Cerebellar cortex (tissue), 1 donor: Measurements from ENCODE around the gene SLC6A19.

Experiments
- DNase-seq: peaks from one replicate; pipeline ENCODE4 v3.0.0-alpha.2; 2015; ENCODE audit warnings: low spot score

Gene SLC6A19

DNA sequence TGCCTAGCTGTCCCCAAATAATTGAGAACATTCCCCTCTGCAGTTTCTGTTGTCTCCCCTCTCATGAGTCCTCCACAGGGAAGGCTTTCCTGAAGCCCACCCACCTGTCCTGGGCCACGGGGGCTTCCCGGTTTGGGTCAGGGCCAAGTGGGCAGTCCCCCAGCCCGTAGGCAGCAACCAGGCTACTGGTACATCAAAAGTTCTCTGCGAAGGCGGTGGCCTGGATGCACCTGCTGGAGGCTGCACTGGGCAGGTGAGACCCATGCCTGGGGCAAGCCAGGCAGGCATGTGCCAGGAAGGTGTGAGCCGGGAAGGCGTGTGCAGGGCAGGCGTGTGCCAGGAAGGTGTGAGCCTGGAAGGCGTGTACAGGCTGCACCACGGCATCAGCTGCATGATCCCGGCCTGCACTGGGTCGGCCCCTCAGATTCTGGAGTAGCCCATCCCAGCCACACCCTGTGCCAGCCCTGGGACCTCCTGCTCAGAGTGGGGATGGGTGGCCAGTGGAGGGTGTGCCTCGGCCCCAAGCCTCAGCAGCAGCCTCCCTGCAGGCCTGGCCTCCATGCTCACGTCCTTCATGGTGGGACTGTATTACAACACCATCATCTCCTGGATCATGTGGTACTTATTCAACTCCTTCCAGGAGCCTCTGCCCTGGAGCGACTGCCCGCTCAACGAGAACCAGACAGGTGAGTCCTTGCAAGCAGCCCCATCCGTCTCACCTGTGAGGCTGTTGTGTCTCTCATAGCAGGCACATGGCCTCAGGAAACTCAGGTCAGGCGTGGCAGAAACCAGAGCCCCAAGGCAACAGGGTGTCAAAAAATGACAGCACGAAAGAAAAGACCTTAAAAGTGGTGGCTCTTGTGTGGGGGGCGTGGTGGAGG lies 8.7 kb downstream of the SLC6A19 start:
- DNase-seq: no peak

DNA sequence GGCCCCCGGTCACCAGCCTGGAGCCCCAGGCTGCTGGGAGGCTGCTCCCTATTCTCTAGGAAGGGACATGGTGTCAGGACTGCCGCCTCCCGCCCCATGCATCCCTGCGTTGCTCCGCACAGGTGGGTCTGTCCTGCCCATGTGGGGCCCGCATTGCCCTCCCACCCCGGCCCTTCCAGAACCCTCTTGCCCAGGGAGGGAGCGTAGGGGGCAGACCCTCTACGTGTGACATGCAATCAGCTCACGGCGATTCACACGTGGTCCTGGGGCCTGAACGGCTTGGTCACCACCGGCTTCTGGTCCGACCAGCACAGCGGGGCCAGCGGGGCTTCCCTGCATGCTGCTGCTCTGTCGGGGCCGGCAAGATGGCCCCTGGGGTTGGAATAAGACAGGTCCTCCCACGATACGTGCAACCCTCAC lies 9.4 kb downstream of the SLC6A19 start:
- DNase-seq: no peak

DNA sequence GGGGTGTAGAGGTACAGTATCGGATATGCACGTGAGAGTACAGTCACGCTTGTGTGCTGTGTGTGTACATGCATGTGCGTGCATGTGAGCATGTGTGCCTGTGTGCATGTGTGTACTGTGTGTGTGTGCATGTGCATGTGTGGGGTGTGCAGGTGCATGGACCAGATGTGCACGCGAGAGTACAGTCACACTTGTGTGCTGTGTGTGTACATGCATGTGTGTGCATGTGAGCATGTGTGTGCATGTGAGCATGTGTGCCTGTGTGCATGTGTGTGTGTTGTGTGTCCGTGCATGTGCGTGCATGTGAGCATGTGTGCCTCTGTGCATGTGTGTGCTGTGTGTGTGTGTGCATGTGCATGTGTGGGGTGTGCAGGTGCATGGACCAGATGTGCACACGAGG lies 10.3 kb downstream of the SLC6A19 start:
- no peak for DNase-seq

DNA sequence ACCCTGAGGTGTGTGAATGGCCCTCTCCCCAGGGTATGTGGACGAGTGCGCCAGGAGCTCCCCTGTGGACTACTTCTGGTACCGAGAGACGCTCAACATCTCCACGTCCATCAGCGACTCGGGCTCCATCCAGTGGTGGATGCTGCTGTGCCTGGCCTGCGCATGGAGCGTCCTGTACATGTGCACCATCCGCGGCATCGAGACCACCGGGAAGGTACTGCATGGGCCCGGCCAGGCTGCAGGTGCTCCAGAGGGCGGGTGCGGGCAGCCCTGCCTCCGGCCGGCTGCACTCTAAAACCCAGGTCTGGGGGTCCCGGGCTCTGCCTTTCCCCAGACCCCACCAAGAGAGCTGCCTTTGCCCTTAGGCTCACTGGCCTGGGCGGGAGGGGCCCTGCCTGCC lies 10.9 kb downstream of the SLC6A19 start:
- no peak for DNase-seq

DNA sequence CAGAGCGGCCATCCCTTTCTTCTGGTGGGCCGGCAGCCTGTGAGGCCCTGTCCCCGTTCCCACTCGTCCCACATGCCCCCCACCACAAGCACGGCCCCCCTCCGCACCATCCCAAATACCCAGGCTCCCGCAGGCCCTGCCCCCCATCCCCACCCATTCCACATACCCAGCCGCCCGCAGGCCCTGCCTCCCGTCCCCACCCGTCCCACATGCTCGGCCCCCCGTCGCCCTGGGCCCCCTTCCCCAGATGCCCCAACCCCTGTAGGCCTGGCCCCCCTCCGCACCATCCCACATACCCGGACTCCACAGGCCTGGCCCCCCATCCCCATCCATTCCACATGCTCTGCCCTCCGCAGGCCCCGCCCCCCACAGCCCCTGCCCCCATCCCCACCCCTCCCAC lies 11.5 kb downstream of the SLC6A19 start:
- no peak for DNase-seq

DNA sequence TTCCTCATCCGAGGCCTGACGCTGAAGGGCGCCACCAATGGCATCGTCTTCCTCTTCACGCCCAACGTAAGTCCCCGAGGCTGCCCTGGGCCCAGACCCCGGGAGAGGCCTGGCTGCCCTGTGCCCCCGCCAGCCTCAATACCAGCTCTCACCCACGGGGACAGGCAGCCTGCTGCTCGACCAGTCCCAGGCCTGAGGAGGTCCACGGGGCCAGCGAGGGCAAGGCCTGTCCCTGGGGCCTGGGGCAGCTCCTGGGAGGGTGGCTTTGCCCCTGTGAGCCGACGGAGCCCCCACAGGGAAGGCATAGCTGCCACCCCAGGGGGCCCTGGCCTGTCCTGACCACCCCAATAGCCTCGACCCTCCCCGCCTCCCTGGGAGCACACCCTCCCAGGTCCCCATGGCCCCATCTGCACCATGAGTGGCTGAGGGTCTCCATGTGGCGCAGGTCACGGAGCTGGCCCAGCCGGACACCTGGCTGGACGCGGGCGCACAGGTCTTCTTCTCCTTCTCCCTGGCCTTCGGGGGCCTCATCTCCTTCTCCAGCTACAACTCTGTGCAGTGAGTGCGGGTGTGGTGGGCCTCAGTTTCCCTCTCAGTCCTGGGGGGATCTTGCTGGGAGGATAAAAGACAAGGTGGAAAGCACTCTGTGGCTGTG lies 12.2 kb downstream of the SLC6A19 start:
- no peak for DNase-seq

DNA sequence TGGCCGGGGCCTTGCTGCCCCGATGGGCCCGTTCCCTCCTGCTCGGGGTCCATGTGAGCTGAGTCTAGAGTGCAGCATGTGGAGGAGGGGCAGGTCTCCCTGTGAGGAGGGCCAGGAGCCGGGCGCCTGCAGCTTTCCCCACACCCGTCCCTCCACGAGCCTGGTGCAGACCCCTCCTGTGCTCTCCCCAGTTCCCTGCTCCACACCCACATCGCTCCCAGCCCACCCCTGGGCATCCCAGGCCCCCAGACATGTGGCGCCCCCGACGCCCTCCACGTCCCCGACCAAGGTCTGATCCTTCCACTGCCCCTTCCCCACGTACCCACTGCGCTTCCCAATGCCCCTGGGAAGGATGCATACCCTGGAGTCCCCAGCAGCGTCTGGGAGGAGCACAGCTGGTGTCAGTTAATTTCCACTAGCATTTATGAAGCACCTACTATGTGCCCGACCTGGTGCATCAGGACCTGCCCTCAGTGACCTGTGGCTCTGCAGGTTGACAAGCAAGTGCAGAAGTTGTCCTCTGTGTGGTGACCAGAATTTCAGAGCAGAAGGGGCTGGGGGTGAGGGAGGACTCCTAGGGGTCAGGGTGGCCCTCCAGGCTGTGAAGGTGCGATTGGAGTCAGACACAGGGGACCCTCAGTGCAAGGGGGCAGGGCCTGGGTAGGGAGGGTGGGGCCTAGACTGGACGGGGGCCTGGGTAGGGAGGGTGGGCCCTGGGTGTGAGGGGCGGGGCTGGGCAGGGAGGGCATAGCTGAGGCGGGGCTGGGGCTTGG lies 13.0 kb downstream of the SLC6A19 start:
- no peak for DNase-seq

DNA sequence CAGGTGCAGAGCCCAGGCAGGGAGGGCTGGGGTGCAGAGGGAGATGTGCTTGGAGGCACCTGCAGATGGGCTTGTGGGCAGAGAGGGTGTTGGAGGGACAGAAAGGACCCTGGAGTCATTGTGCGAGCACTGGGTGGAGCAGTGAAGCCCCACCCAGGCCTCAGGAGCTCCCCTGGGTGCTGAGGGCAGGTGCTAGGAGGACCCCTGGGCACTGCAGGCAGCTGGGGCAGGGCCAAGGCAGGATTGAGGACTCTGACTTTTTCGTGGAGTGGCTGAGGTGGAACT lies 13.5 kb downstream of the SLC6A19 start:
- DNase-seq: no peak

DNA sequence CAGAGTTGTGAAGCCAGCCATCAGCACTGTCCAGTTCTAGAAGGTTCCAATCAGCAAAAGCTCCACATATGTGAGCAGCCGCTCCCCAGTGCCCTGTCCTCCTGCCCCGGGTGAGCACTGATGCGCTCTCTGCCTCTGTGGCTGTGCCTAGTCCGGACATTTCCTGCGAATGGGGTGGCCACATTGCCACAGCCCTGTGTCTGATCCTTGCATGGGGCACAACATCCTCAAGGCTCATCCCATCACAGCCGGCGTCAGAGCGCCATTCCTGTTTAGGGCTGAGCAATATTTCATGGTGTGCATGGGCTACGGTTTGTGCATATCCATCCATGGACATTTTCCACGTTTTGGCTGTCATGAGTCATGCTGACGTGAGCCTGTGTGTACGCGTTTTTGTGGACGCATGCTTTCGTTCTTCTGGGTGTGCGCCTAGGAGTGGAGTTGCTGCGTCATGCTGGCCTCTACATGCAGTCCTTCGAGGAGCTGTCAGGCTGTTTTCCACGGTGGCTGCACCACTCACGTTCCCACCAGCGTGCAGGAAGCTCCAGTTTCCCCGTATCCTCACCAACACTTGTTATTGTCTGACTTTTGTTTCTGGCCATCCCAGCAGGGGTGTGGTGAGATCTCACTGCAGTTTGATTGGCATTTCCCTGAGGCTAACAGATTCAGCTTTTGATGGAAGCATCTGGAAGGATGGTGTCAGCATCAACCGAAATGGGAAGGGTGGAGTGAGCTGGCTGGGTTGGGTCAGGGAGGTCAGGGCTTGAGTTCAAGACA lies 14.1 kb downstream of the SLC6A19 start:
- DNase-seq: no peak

DNA sequence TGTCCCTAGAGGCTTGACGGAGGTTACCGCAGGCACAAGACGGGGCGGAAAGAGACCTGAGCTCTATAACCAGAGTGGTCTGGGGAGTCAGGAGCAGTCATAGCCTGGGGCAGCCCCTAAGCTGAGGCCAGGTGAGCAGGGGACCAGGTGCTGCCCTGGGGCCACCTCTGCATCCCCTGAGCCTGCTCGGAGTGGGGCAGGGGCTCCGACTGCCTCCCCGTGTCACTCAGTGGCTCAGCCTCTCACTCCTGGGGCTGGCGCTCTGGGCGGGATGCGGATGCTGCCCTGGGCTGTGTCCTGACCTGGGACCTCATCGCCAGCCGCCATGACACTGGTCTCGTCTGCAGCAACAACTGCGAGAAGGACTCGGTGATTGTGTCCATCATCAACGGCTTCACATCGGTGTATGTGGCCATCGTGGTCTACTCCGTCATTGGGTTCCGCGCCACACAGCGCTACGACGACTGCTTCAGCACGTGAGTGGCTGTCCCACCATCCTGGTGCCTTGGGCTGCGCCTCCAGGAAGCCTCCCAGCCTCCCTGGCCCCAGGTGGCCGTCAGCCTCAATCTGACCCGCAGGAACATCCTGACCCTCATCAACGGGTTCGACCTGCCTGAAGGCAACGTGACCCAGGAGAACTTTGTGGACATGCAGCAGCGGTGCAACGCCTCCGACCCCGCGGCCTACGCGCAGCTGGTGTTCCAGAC lies 15.0 kb downstream of the SLC6A19 start:
- no peak for DNase-seq

DNA sequence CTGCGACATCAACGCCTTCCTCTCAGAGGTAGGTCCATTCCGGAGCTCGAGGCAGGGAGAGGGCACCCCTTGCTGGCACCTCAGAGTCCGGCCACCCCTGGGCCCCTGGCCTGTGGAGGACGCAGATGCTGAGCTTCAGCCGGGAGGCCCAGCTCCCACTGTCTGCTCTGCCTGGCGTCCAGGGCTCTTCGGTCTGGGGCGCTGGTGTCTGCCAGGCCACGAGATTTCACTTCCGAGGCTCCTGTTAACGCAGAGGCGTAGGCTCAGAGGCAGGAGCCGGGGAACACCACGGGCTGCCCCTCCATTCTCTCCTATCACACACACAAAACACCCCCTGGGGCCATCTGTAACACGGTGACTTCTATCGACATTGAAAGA lies 15.5 kb downstream of the SLC6A19 start:
- no peak for DNase-seq

DNA sequence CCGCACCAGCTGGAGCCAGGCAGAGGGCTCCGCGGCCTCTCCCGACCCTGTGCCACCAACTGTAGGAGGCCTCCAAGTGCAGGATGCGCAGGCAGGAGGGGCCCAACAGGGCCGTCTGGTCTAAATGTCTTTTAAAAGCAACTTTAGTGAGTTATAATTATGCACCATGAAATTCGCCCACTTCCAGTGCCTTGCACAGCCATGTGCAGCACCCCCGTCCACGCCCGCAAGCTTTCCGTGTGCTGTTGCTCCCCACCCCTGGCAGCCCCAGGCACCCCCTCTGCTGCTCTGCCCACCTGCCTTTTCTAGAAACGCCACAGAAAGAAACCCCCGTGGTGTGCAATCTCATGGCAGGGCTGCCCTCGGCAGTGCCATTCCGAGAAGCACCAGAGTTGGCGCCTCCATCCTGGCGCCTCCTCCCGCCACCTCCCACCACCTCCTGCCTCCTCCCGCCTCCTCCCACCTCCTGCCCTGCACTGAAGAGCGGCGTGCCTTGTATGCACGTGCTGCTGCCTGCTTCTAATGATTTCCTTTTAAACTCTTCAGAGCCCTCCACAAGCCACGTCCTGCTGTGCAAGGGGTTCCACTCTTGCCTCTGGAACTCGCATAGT lies 16.3 kb downstream of the SLC6A19 start:
- no peak for DNase-seq

DNA sequence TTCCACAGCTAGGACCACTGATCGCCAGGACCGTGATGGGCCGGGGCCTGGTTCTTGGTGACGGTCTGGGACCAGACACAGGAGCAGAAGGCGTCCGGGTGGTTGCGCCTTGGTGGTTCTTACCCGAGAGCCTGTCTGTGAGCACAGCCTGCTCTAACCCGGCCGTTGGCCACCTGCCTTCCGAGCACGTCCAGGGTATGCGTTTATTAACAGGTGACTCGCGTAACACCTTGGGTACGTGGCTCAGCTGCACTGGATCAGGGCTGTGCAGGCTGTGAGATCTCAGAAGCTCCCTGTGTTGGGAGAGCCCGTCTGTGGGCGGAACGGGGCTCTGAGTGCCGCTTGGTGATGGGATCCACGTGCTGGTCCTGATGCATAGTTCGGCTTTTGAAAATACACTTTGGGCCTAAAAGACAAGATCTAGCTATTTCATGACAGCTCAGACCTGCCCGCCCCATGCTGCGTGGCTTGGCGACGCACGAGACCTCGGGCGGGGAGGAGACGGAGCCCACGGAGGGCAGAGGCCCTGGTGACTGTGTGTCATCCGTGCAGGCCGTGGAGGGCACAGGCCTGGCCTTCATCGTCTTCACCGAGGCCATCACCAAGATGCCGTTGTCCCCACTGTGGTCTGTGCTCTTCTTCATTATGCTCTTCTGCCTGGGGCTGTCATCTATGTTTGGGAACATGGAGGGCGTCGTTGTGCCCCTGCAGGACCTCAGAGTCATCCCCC lies 17.1 kb downstream of the SLC6A19 start:
- no peak for DNase-seq

DNA sequence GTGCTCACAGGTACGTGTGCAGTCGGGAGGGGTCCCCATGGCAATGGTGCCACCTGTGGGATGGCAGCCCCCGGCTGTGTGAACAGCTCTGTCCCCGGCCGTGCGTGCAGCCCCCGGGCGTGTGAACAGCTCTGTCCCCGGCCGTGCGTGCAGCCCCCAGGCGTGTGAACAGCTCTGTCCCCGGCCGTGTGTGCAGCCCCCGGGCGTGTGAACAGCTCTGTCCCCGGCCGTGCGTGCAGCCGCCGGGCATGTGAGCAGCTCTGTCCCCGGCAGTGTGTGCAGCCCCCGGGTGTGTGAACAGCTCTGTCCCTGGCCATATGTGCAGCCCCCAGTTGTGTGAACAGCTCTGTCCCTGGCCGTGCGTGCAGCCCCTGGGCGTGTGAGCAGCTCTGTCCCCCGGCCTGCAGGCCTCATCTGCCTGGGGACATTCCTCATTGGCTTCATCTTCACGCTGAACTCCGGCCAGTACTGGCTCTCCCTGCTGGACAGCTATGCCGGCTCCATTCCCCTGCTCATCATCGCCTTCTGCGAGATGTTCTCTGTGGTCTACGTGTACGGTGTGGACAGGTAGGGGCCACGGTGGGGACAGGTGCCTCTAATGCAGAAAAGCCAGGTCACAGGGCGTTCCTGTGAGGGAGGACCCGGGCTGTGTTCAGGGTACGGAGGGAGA lies 17.8 kb downstream of the SLC6A19 start:
- no peak for DNase-seq

DNA sequence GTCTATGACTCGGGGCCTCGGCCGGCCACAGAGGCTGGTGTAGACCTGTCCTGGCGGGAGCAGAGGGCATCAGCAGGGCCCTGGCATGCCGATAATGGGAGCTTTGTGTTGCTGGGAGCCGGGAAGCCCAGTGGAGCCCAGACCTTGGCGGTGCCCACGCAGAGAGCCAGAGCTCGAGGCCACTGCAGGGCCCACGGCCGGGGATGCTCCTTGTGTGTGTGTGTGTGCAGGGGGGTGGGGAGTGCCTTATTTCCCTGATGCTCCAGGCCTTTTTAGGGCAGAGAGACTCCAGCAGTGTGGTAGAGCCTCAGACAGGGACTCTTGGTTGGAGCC lies 18.3 kb downstream of the SLC6A19 start:
- no peak for DNase-seq

DNA sequence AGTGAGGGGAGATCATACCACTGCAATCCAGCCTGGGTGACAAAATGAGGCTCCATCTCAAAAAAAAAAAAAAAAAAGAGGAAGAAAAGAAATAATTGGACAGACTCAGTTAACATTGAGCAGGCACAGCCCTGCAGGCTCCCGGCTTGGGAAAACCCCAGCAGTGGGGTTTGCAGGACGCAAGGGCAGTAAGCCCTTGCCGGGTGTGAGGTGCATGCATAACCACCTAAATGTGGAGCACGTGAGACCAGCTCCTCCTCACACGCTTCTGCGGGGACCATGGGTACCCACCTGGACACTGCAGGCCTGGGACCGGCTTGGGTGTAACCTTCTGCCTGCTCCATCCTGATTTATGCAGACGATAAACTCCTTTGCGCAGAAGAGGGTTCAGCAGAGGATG lies 19.0 kb downstream of the SLC6A19 start:
- DNase-seq: no peak

DNA sequence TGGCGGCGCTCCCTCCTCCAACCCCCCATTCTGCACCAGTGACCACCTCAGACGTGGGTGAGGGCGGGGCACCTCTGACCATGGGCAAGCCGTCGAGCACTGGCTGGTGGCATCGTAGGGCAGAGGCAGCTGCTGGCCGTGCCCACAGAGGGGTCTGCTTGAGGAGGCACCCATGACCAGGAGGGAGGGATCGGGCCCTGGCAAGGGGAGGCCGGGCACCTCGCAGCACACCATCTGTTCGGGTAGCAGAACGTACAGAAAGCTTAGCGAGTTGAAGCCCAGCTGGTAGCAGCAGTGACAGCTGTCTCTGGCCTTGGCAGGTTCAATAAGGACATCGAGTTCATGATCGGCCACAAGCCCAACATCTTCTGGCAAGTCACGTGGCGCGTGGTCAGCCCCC lies 19.4 kb downstream of the SLC6A19 start:
- no peak for DNase-seq

DNA sequence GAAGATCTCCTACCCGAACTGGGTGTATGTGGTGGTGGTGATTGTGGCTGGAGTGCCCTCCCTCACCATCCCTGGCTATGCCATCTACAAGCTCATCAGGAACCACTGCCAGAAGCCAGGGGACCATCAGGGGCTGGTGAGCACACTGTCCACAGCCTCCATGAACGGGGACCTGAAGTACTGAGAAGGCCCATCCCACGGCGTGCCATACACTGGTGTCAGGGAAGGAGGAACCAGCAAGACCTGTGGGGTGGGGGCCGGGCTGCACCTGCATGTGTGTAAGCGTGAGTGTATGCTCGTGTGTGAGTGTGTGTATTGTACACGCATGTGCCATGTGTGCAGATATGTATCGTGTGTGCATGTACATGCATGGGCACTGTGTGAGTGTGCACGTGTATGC lies 20.3 kb downstream of the SLC6A19 start:
- DNase-seq: no peak

DNA sequence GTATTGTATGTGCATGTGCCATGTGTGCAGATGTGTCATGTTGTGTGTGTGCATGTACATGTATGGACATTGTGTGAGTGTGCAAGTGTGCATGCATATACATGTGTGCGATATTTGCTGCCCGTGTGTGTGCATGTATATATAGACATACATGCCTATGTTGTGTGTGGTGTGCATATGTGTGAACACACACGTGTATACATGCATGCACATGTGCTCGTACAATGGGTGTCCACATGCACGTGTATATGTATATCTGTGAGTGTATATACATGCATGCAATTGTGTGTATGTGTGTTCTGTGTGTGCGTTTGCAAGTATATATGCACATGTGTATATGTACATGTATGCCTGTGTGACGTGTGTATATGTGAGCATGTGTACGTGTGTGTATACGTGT lies 20.8 kb downstream of the SLC6A19 start:
- DNase-seq: no peak

DNA sequence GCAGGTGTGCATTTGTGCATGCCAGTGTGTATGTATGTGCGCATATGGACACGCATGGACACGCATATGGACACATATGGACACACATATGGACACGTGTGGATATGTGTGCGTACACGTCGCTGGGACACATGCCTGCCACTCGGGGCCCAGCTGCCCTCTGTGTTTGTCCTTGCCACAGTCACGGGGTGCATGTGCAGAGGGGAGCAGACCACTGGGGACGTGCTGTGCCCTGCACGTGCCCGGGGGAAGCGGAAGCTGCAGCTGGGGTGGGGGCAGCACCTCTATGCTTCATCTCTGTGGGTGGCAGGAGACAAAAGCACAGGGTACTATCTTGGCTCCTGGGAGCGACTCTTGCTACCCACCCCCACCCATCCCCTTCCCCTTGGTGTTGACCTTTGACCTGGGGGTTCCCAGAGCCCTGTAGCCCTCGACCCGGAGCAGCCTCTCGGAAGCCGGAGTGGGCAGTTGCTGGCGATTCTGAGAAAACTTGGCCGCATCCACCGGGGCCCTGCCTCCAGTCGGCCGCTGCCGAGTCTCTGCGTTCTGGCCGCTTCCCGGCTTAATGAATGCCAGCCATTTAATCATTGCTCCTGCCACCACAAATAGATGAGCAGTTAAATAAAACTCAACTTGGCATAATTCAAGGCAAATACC lies 21.4 kb downstream of the SLC6A19 start:
- no peak for DNase-seq
